SK-N-SH treated with all-trans-retinoic acid at 6 μM for 48 hours (cell line): Measurements from ENCODE around the gene BEND6.

Source experiments
- ATAC-seq: fragments of 200-7000 bp; cut with Tn5 transposase; 3 replicates; pipeline ENCODE4 v1.9.1; 2020; ENCODE audit warnings: mild to moderate bottlenecking, moderate library complexity
- ARNTL ChIP-seq: fragments of 450-650 bp; formaldehyde crosslinking; IDR thresholded peaks from 2 replicates; pipeline ENCODE4 v1.5.0; 2020; ENCODE audit warnings: low read depth, mild to moderate bottlenecking, moderate library complexity, borderline replicate concordance
- BACH2 ChIP-seq: fragments of 250-450 bp; sonication (Bioruptor Pico); IDR thresholded peaks from 2 replicates; pipeline ENCODE4 v1.9.0; 2021; ENCODE audit warnings: mild to moderate bottlenecking, borderline replicate concordance
- ESRRG ChIP-seq: fragments of 250-450 bp; sonication (Bioruptor Pico); IDR thresholded peaks from 2 replicates; pipeline ENCODE4 v1.6.1; 2021; ENCODE audit warnings: mild to moderate bottlenecking
- GLIS3 ChIP-seq: fragments of 250-450 bp; sonication (Bioruptor Pico); IDR thresholded peaks from 2 replicates; pipeline ENCODE4 v1.5.0; 2020; ENCODE audit warnings: mild to moderate bottlenecking, moderate library complexity
- ISL1 ChIP-seq: fragments of 250-450 bp; sonication (Bioruptor Pico); IDR thresholded peaks from 2 replicates; pipeline ENCODE4 v2.1.2; 2022; ENCODE audit warnings: mild to moderate bottlenecking, moderate library complexity
- OSR1 ChIP-seq: fragments of 250-450 bp; sonication (Bioruptor Pico); IDR thresholded peaks from 2 replicates; pipeline ENCODE4 v1.8.0; 2022; ENCODE audit warnings: moderate library complexity, mild to moderate bottlenecking, inconsistent platforms
- PPARA ChIP-seq: fragments of 250-450 bp; sonication (Bioruptor Pico); IDR thresholded peaks from 2 replicates; pipeline ENCODE4 v1.5.0; 2020; ENCODE audit warnings: mild to moderate bottlenecking, borderline replicate concordance
- RARB ChIP-seq: fragments of 250-450 bp; sonication (Bioruptor Pico); IDR thresholded peaks from 2 replicates; pipeline ENCODE4 v1.8.0; 2021; ENCODE audit warnings: mild to moderate bottlenecking, moderate library complexity
- SNAI2 ChIP-seq: fragments of 250-450 bp; sonication (Bioruptor Pico); IDR thresholded peaks from 2 replicates; pipeline ENCODE4 v1.5.0; 2020; ENCODE audit warnings: mild to moderate bottlenecking, moderate library complexity
- TCF4 ChIP-seq: fragments of 250-450 bp; sonication (Bioruptor Pico); IDR thresholded peaks from 2 replicates; pipeline ENCODE4 v1.8.0; 2021; ENCODE audit warnings: mild to moderate bottlenecking, moderate library complexity, borderline replicate concordance
- TOX ChIP-seq: fragments of 250-450 bp; sonication (Bioruptor Pico); IDR thresholded peaks from 2 replicates; pipeline ENCODE4 v1.8.0; 2021; ENCODE audit warnings: mild to moderate bottlenecking, moderate library complexity, borderline replicate concordance
- ZC3H10 ChIP-seq: fragments of 250-450 bp; sonication (Bioruptor Pico); IDR thresholded peaks from 2 replicates; pipeline ENCODE4 v1.5.1; 2021; ENCODE audit warnings: mild to moderate bottlenecking, moderate library complexity
- ZFP3 ChIP-seq: fragments of 250-450 bp; sonication (Bioruptor Pico); IDR thresholded peaks from 2 replicates; pipeline ENCODE4 v1.5.0; 2020; ENCODE audit warnings: mild to moderate bottlenecking, moderate library complexity
- ZFP30 ChIP-seq: fragments of 450-650 bp; formaldehyde crosslinking; IDR thresholded peaks from 2 replicates; pipeline ENCODE4 v1.5.0; 2022; ENCODE audit warnings: mild to moderate bottlenecking, moderate library complexity
- ZNF565 ChIP-seq: fragments of 450-650 bp; formaldehyde crosslinking; conservative IDR thresholded peaks from 2 replicates; pipeline ENCODE4 v1.5.0; 2020; ENCODE audit warnings: low read depth, mild to moderate bottlenecking, moderate library complexity
- ZNF70 ChIP-seq: fragments of 450-650 bp; formaldehyde crosslinking; IDR thresholded peaks from 2 replicates; pipeline ENCODE4 v1.5.0; 2020; ENCODE audit warnings: mild to moderate bottlenecking, moderate library complexity
- ZNF8 ChIP-seq: fragments of 450-650 bp; formaldehyde crosslinking; IDR thresholded peaks from 2 replicates; pipeline ENCODE4 v1.5.0; 2020; ENCODE audit warnings: mild to moderate bottlenecking, moderate library complexity
- TF ChIP-seq, protein P1 (sequence below): fragments of 250-450 bp; sonication (Bioruptor Pico); IDR thresholded peaks from 2 replicates; pipeline ENCODE4 v1.8.0; 2020; ENCODE audit warnings: mild to moderate bottlenecking, moderate library complexity, borderline replicate concordance
- TF ChIP-seq, protein P2 (sequence below): fragments of 250-450 bp; sonication (Bioruptor Pico); IDR thresholded peaks from 2 replicates; pipeline ENCODE4 v1.8.0; 2021; ENCODE audit warnings: low read depth, mild to moderate bottlenecking, moderate library complexity, borderline replicate concordance
- TF ChIP-seq, protein P3 (sequence below): fragments of 250-450 bp; sonication (Bioruptor Pico); IDR thresholded peaks from 2 replicates; pipeline ENCODE4 v1.5.1; 2020; ENCODE audit warnings: low read depth, mild to moderate bottlenecking, moderate library complexity
- TF ChIP-seq, protein P4 (sequence below): fragments of 250-450 bp; sonication (Bioruptor Pico); IDR thresholded peaks from 2 replicates; pipeline ENCODE4 v1.5.0; 2020; ENCODE audit warnings: mild to moderate bottlenecking, moderate library complexity

BEND6 gene

DNA sequence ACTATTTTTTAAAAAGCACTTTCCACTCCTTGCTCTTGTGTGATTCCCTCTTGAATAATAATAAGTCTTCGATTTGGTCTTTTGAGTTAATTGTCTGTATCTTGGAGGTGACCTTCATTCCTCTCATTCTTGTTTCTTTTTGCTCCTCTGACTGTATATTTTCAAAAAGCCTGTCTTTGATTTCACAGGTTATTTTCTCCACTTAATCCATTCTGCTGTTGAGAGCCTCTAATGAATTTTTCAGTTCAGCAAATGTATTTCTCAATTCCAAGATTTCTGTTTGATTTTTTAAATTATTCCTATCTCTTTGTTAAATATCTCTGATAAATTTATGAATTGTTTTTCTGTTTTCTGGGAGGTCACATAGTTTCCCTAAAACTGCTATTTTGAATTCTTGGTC lies 69.9 kb downstream of the BEND6 start:
- ATAC-seq = no peak
- no peak for TF ChIP-seq ZC3H10 (CRISPR knock-in tag)
- no peak for TF ChIP-seq ZNF565 (CRISPR knock-in tag)
- TF ChIP-seq RARB (CRISPR knock-in tag) = no peak
- no peak for TF ChIP-seq ZNF70
- no peak for TF ChIP-seq ZNF8 (CRISPR knock-in tag)
- TF ChIP-seq TCF4 (CRISPR knock-in tag) = no peak
- no peak for TF ChIP-seq PPARA (CRISPR knock-in tag)
- no peak for TF ChIP-seq ZFP30 (CRISPR knock-in tag)
- no peak for TF ChIP-seq ESRRG (CRISPR knock-in tag)
- TF ChIP-seq ARNTL (CRISPR knock-in tag) = no peak
- no peak for TF ChIP-seq GLIS3 (CRISPR knock-in tag)
- TF ChIP-seq TOX (CRISPR knock-in tag) = no peak
- no peak for TF ChIP-seq OSR1 (CRISPR knock-in tag)

DNA sequence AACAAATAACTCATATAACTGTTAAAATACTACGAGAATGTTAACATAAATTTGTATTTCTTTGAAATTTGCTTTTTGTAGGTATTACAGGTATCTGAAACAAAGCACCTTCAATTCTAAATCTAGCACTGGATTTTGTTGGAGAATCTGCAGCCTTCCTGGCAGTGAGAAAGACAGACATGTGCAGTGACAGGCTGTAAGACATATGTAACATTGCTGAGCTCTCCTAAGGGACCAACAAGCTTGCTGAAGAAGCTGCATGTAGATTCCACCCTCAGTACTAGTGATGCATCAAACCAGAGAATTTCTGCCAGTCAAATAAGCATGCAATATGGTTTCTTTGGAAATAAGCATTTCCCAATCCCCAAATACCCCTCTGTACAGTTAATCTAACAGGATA lies 71.1 kb downstream of the BEND6 start:
- ATAC-seq = no peak
- TF ChIP-seq, protein P1, sequence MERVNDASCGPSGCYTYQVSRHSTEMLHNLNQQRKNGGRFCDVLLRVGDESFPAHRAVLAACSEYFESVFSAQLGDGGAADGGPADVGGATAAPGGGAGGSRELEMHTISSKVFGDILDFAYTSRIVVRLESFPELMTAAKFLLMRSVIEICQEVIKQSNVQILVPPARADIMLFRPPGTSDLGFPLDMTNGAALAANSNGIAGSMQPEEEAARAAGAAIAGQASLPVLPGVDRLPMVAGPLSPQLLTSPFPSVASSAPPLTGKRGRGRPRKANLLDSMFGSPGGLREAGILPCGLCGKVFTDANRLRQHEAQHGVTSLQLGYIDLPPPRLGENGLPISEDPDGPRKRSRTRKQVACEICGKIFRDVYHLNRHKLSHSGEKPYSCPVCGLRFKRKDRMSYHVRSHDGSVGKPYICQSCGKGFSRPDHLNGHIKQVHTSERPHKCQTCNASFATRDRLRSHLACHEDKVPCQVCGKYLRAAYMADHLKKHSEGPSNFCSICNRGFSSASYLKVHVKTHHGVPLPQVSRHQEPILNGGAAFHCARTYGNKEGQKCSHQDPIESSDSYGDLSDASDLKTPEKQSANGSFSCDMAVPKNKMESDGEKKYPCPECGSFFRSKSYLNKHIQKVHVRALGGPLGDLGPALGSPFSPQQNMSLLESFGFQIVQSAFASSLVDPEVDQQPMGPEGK (CRISPR knock-in tag) = no peak
- no peak for TF ChIP-seq ISL1 (CRISPR knock-in tag)
- TF ChIP-seq TOX (CRISPR knock-in tag) = no peak
- no peak for TF ChIP-seq BACH2 (CRISPR knock-in tag)
- TF ChIP-seq ZFP3 = no peak
- no peak for TF ChIP-seq SNAI2 (CRISPR knock-in tag)
- no peak for TF ChIP-seq ARNTL (CRISPR knock-in tag)
- TF ChIP-seq ZNF8 (CRISPR knock-in tag) = no peak
- no peak for TF ChIP-seq RARB (CRISPR knock-in tag)
- no peak for TF ChIP-seq ZNF70
- TF ChIP-seq ESRRG (CRISPR knock-in tag) = no peak
- no peak for TF ChIP-seq OSR1 (CRISPR knock-in tag)

DNA sequence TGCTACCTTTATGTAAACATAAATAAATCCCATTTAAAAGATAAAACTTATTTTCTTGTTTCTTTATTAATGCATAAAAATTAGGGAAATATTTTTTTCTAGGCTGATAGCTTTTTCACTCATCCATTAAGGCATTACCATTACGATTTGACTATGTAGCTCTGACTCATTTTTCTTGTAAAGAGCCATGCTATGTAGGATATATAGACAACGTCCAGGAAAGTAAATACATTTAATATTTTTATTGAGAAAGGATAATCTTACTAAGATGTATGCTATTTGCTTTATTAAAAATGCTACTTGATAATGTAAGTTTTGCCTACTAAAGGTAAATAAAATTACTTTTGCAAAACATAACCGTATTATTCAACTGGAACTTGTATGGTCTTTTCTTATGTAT lies 72.4 kb downstream of the BEND6 start:
- TF ChIP-seq, protein P2, sequence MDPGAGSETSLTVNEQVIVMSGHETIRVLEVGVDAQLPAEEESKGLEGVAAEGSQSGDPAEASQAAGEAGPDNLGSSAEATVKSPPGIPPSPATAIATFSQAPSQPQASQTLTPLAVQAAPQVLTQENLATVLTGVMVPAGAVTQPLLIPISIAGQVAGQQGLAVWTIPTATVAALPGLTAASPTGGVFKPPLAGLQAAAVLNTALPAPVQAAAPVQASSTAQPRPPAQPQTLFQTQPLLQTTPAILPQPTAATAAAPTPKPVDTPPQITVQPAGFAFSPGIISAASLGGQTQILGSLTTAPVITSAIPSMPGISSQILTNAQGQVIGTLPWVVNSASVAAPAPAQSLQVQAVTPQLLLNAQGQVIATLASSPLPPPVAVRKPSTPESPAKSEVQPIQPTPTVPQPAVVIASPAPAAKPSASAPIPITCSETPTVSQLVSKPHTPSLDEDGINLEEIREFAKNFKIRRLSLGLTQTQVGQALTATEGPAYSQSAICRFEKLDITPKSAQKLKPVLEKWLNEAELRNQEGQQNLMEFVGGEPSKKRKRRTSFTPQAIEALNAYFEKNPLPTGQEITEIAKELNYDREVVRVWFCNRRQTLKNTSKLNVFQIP (CRISPR knock-in tag) = no peak
- TF ChIP-seq, protein P3, sequence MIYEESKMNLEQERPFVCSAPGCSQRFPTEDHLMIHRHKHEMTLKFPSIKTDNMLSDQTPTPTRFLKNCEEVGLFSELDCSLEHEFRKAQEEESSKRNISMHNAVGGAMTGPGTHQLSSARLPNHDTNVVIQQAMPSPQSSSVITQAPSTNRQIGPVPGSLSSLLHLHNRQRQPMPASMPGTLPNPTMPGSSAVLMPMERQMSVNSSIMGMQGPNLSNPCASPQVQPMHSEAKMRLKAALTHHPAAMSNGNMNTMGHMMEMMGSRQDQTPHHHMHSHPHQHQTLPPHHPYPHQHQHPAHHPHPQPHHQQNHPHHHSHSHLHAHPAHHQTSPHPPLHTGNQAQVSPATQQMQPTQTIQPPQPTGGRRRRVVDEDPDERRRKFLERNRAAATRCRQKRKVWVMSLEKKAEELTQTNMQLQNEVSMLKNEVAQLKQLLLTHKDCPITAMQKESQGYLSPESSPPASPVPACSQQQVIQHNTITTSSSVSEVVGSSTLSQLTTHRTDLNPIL (CRISPR knock-in tag) = no peak
- TF ChIP-seq RARB (CRISPR knock-in tag) = no peak
- no peak for TF ChIP-seq ZNF565 (CRISPR knock-in tag)
- TF ChIP-seq, protein P4, sequence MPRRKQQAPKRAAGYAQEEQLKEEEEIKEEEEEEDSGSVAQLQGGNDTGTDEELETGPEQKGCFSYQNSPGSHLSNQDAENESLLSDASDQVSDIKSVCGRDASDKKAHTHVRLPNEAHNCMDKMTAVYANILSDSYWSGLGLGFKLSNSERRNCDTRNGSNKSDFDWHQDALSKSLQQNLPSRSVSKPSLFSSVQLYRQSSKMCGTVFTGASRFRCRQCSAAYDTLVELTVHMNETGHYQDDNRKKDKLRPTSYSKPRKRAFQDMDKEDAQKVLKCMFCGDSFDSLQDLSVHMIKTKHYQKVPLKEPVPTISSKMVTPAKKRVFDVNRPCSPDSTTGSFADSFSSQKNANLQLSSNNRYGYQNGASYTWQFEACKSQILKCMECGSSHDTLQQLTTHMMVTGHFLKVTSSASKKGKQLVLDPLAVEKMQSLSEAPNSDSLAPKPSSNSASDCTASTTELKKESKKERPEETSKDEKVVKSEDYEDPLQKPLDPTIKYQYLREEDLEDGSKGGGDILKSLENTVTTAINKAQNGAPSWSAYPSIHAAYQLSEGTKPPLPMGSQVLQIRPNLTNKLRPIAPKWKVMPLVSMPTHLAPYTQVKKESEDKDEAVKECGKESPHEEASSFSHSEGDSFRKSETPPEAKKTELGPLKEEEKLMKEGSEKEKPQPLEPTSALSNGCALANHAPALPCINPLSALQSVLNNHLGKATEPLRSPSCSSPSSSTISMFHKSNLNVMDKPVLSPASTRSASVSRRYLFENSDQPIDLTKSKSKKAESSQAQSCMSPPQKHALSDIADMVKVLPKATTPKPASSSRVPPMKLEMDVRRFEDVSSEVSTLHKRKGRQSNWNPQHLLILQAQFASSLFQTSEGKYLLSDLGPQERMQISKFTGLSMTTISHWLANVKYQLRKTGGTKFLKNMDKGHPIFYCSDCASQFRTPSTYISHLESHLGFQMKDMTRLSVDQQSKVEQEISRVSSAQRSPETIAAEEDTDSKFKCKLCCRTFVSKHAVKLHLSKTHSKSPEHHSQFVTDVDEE (CRISPR knock-in tag) = no peak
- no peak for TF ChIP-seq GLIS3 (CRISPR knock-in tag)
- TF ChIP-seq ZNF70 = no peak
- TF ChIP-seq ZFP3 = no peak
- TF ChIP-seq OSR1 (CRISPR knock-in tag) = no peak
- no peak for TF ChIP-seq ZC3H10 (CRISPR knock-in tag)
- no peak for TF ChIP-seq BACH2 (CRISPR knock-in tag)
- no peak for TF ChIP-seq TOX (CRISPR knock-in tag)
- TF ChIP-seq, all 23 proteins: peak for 0

DNA sequence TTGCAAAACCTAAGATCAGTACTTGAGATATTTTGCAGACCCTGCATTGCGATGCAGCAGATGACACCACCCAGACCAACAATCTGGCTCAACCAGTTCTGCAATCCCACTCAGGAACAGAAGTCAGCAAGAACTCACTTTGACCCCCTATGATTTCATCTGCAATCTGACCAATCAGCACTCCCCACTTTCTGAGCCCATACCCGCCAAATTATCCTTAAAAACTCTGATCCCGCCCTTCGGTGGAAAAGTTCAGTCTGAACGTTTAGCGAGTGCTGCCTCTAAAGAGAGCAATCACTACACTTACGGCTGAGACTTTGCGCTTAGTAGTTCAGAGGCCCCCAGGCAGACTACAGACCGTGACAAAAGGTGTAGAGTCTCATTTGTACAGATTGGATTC lies 74.3 kb downstream of the BEND6 start:
- ATAC-seq = no peak
- no peak for TF ChIP-seq ZFP3
- TF ChIP-seq SNAI2 (CRISPR knock-in tag) = no peak
- no peak for TF ChIP-seq ZNF70
- no peak for TF ChIP-seq TCF4 (CRISPR knock-in tag)
- no peak for TF ChIP-seq PPARA (CRISPR knock-in tag)
- no peak for TF ChIP-seq ZNF565 (CRISPR knock-in tag)
- TF ChIP-seq, protein P4 (CRISPR knock-in tag) = no peak
- no peak for TF ChIP-seq ZC3H10 (CRISPR knock-in tag)
- no peak for TF ChIP-seq ISL1 (CRISPR knock-in tag)
- TF ChIP-seq TOX (CRISPR knock-in tag) = no peak
- no peak for TF ChIP-seq RARB (CRISPR knock-in tag)

More for the DNA sequence above, 72.4 kb downstream of the BEND6 start:
- ATAC-seq = no peak
